ENCODE results near the gene DCC. TPM values are rescaled to one million over a fixed set of nuclear protein-coding genes. Genes with fewer than 3 reads are reported as not detected.

The DCC gene
- total RNA-seq, 1 donor from 2014 or later: under 0.01 TPM

DNA sequence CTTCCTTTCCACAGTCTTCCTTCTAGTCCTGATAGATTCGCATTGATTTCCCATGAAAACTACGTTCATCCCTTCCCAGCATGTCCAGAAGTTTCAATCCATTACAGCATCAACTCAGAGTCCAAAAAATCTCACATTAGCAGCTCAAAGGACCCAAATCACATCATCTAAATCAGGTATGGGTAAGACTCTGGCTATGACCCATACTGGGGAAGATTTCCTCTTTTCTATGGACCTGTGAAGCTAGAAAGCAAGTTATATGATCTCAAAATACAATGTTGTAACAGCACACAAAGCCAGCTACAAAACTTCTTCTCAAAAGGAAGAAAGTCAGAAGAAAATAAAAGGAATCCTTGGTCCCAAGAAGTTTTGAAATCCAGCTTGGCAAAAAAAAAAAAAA is 5.7 kb upstream of the DCC start:
- peaks cover 5 to 8% (median 6%) of the 10 kb centered on the region in 3 donors for H3K27me3 ChIP-seq (ENCODE audit: control insufficient read depth in 3 of 3, insufficient read depth in 3 of 3, low read length in 3 of 3)

DNA sequence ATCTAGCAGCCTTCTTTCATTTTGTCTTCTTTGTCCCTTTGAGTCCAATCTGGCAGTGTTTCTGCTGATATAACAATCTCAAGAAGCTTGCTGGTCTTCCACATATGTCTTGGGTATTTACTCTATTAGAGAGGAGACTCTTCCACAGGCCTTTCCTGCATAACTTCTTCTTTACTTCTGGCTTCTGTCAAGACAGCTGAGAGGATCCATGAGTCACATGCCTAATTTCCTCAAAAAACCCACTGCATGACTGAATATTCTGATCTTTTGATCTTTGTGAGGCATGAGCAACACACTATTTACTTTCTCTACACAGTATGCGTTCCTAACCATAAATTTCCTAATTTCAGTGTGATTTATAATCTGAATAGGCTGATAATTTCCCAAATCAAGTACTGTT is 5.1 kb upstream of the DCC start:
- Histone ChIP-seq H3K9me3 (ENCODE audit: control insufficient read depth in 3 of 3, low read length in 3 of 3) (no peaks in the 10 kb centered on the region), H3K27me3 (ENCODE audit: control insufficient read depth in 3 of 3, insufficient read depth in 3 of 3, low read length in 3 of 3) (peaks cover 6 to 12% (median 8%) of the 10 kb centered on the region in 3 donors), H3K9ac (ENCODE audit: low read depth in 1 of 3, low read length in 3 of 3) (no peak overlapping the region), H3K4me1 (ENCODE audit: control insufficient read depth in 3 of 3, insufficient read depth in 3 of 3, low read length in 3 of 3) (peaks cover 0 to 2% (median 0%) of the 10 kb centered on the region in 3 donors), H3K27ac (ENCODE audit: low read depth, low read length) (no peak overlapping the region), H3K4me3 (ENCODE audit: low read length in 3 of 3) (no peak overlapping the region), H3K36me3 (ENCODE audit: control insufficient read depth in 3 of 3, insufficient read depth in 3 of 3, low read length in 3 of 3) (no peaks in the 10 kb centered on the region)

More for the DNA sequence above, 5.7 kb upstream of the DCC start:
- Histone ChIP-seq H3K4me1 (ENCODE audit: control insufficient read depth in 3 of 3, insufficient read depth in 3 of 3, low read length in 3 of 3) (no peaks in the 10 kb centered on the region), H3K9me3 (ENCODE audit: control insufficient read depth in 3 of 3, low read length in 3 of 3) (no peaks in the 10 kb centered on the region), H3K9ac (ENCODE audit: low read depth in 1 of 3, low read length in 3 of 3) (no peak overlapping the region), H3K36me3 (ENCODE audit: control insufficient read depth in 3 of 3, insufficient read depth in 3 of 3, low read length in 3 of 3) (no peaks in the 10 kb centered on the region), H3K27ac (ENCODE audit: low read depth, low read length) (no peak overlapping the region), H3K4me3 (ENCODE audit: low read length in 3 of 3) (no peak overlapping the region)

- H3K27me3 ChIP-seq (ENCODE audit: control insufficient read depth in 3 of 3, insufficient read depth in 3 of 3, low read length in 3 of 3): peaks cover 19 to 36% (median 31%) of the 10 kb centered on the region in 3 donors
These were observed 2.7 kb upstream of the DCC start for GRCh38 chr18:52337276-52337675.

DNA sequence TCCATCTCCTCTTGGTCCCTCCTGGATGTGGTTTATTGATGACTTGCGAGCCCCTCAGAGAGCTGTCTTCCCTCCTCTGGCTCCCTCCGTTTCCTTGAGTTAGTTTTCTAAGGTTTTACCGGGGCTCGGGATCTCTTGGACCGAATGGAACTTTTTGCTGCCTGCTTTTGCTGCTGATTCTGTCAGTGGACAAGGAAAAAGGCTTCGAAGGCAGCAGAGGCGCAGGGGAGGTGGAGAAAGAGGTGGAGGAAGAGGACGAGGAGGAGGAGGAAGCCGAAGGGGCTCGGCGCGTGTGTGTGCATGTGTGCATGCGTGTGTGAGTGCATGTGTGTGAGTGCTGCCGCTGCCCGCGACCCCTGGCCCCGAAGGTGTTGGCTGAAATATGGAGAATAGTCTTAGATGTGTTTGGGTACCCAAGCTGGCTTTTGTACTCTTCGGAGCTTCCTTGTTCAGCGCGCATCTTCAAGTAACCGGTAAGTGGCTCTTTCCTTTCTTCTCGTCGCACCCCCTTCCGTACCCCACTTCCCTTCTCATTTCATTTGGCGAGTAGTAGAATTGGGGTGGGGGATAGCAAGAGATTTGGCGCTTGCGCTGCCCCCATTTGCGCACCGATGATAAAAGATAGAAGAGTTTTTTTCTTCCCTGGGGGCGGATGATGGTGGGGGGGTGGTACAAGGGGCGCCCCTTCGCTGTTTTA is 557 bp downstream of the DCC start:
- H3K36me3 ChIP-seq (ENCODE audit: control insufficient read depth in 3 of 3, insufficient read depth in 3 of 3, low read length in 3 of 3): no peaks in the 10 kb centered on the region
- H3K4me1 ChIP-seq (ENCODE audit: control insufficient read depth in 3 of 3, insufficient read depth in 3 of 3, low read length in 3 of 3): peaks cover 0 to 7% (median 0%) of the 10 kb centered on the region in 3 donors
- H3K9me3 ChIP-seq (ENCODE audit: control insufficient read depth in 3 of 3, low read length in 3 of 3): no peaks in the 10 kb centered on the region
- peaks cover 22 to 46% (median 33%) of the 10 kb centered on the region in 3 donors for H3K27me3 ChIP-seq (ENCODE audit: control insufficient read depth in 3 of 3, insufficient read depth in 3 of 3, low read length in 3 of 3)
- H3K27ac ChIP-seq (ENCODE audit: low read depth, low read length): no peak overlapping the region
- no peak overlapping the region for H3K9ac ChIP-seq (ENCODE audit: low read depth in 1 of 3, low read length in 3 of 3)
- no peak overlapping the region for H3K4me3 ChIP-seq (ENCODE audit: low read length in 3 of 3)

More at GRCh38 chr18:52337276-52337675, 2.7 kb upstream of the DCC start:
- no peak overlapping the region for H3K9ac ChIP-seq (ENCODE audit: low read depth in 1 of 3, low read length in 3 of 3)
- H3K9me3 ChIP-seq (ENCODE audit: control insufficient read depth in 3 of 3, low read length in 3 of 3): no peaks in the 10 kb centered on the region
- H3K4me3 ChIP-seq (ENCODE audit: low read length in 3 of 3): no peak overlapping the region
- H3K4me1 ChIP-seq (ENCODE audit: control insufficient read depth in 3 of 3, insufficient read depth in 3 of 3, low read length in 3 of 3): peaks cover 0 to 7% (median 0%) of the 10 kb centered on the region in 3 donors
- no peak overlapping the region for H3K27ac ChIP-seq (ENCODE audit: low read depth, low read length)
- H3K36me3 ChIP-seq (ENCODE audit: control insufficient read depth in 3 of 3, insufficient read depth in 3 of 3, low read length in 3 of 3): no peaks in the 10 kb centered on the region

DNA sequence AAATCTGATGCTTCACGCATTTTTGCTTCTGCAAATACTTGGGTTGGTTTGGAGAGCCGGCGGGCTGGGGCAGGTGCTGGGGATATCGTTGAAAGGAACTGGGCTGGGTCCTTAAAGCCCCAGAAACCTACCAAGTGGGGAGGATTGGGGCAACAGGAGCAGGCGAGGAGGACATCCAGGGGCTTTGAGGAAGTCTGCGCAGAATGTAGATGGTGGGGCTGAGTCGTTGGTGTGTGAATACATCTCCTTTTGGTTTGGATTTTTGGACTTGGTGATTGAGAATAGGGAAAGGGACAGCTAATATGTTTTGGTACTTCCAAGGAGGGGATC is 1.1 kb downstream of the DCC start:
- H3K36me3 ChIP-seq (ENCODE audit: control insufficient read depth in 3 of 3, insufficient read depth in 3 of 3, low read length in 3 of 3): no peaks in the 10 kb centered on the region
- peaks cover 0 to 7% (median 0%) of the 10 kb centered on the region in 3 donors for H3K4me1 ChIP-seq (ENCODE audit: control insufficient read depth in 3 of 3, insufficient read depth in 3 of 3, low read length in 3 of 3)
- H3K4me3 ChIP-seq (ENCODE audit: low read length in 3 of 3): no peak overlapping the region
- no peaks in the 10 kb centered on the region for H3K9me3 ChIP-seq (ENCODE audit: control insufficient read depth in 3 of 3, low read length in 3 of 3)
- H3K27me3 ChIP-seq (ENCODE audit: control insufficient read depth in 3 of 3, insufficient read depth in 3 of 3, low read length in 3 of 3): peaks cover 22 to 46% (median 33%) of the 10 kb centered on the region in 3 donors
- no peak overlapping the region for H3K27ac ChIP-seq (ENCODE audit: low read depth, low read length)
- no peak overlapping the region for H3K9ac ChIP-seq (ENCODE audit: low read depth in 1 of 3, low read length in 3 of 3)

- H3K4me3 ChIP-seq (ENCODE audit: low read length in 3 of 3): no peak overlapping the region
- no peaks in the 10 kb centered on the region for H3K36me3 ChIP-seq (ENCODE audit: control insufficient read depth in 3 of 3, insufficient read depth in 3 of 3, low read length in 3 of 3)
- H3K27me3 ChIP-seq (ENCODE audit: control insufficient read depth in 3 of 3, insufficient read depth in 3 of 3, low read length in 3 of 3): peaks cover 22 to 46% (median 33%) of the 10 kb centered on the region in 3 donors
- H3K9me3 ChIP-seq (ENCODE audit: control insufficient read depth in 3 of 3, low read length in 3 of 3): no peaks in the 10 kb centered on the region
- no peak overlapping the region for H3K9ac ChIP-seq (ENCODE audit: low read depth in 1 of 3, low read length in 3 of 3)
- no peak overlapping the region for H3K27ac ChIP-seq (ENCODE audit: low read depth, low read length)
- H3K4me1 ChIP-seq (ENCODE audit: control insufficient read depth in 3 of 3, insufficient read depth in 3 of 3, low read length in 3 of 3): peaks cover 0 to 7% (median 0%) of the 10 kb centered on the region in 3 donors
These were observed 1.8 kb downstream of the DCC start for GRCh38 chr18:52341608-52342381.

DNA sequence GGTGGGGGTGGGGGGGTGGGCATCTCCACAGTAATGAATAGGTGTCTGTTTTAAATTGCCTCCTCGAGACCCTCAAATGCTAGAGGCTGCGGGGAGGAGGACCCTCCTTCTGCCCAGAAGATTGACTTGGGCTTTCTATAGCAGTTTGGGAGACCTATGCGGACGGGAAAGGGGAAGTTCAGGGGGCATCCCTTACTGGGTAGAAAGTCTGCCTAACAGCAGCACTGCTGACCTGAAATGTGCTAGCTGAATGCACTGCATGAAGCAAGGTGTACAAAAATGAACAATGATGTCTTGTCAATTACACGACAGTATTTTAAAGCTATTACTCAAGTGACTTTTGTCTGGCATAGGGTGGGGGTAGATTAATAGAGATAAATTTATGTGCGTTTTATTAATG is 2.5 kb downstream of the DCC start:
- H3K4me1 ChIP-seq (ENCODE audit: control insufficient read depth in 3 of 3, insufficient read depth in 3 of 3, low read length in 3 of 3): peaks cover 0 to 7% (median 0%) of the 10 kb centered on the region in 3 donors
- no peak overlapping the region for H3K4me3 ChIP-seq (ENCODE audit: low read length in 3 of 3)
- H3K27ac ChIP-seq (ENCODE audit: low read depth, low read length): no peak overlapping the region
- no peak overlapping the region for H3K9ac ChIP-seq (ENCODE audit: low read depth in 1 of 3, low read length in 3 of 3)
- H3K36me3 ChIP-seq (ENCODE audit: control insufficient read depth in 3 of 3, insufficient read depth in 3 of 3, low read length in 3 of 3): no peaks in the 10 kb centered on the region
- no peaks in the 10 kb centered on the region for H3K9me3 ChIP-seq (ENCODE audit: control insufficient read depth in 3 of 3, low read length in 3 of 3)
- peaks cover 22 to 46% (median 33%) of the 10 kb centered on the region in 3 donors for H3K27me3 ChIP-seq (ENCODE audit: control insufficient read depth in 3 of 3, insufficient read depth in 3 of 3, low read length in 3 of 3)

GRCh38 chr18:52343138-52343537 is 3.1 kb downstream of the DCC start:
- H3K4me1 ChIP-seq (ENCODE audit: control insufficient read depth in 3 of 3, insufficient read depth in 3 of 3, low read length in 3 of 3): peaks cover 0 to 7% (median 0%) of the 10 kb centered on the region in 3 donors
- no peak overlapping the region for H3K4me3 ChIP-seq (ENCODE audit: low read length in 3 of 3)
- H3K27me3 ChIP-seq (ENCODE audit: control insufficient read depth in 3 of 3, insufficient read depth in 3 of 3, low read length in 3 of 3): peaks cover 22 to 46% (median 30%) of the 10 kb centered on the region in 3 donors
- no peak overlapping the region for H3K27ac ChIP-seq (ENCODE audit: low read depth, low read length)
- H3K36me3 ChIP-seq (ENCODE audit: control insufficient read depth in 3 of 3, insufficient read depth in 3 of 3, low read length in 3 of 3): no peaks in the 10 kb centered on the region
- no peak overlapping the region for H3K9ac ChIP-seq (ENCODE audit: low read depth in 1 of 3, low read length in 3 of 3)
- no peaks in the 10 kb centered on the region for H3K9me3 ChIP-seq (ENCODE audit: control insufficient read depth in 3 of 3, low read length in 3 of 3)

GRCh38 chr18:52343731-52344340 is 3.8 kb downstream of the DCC start:
- Histone ChIP-seq H3K4me1 (ENCODE audit: control insufficient read depth in 3 of 3, insufficient read depth in 3 of 3, low read length in 3 of 3) (peaks cover 0 to 7% (median 0%) of the 10 kb centered on the region in 3 donors), H3K27me3 (ENCODE audit: control insufficient read depth in 3 of 3, insufficient read depth in 3 of 3, low read length in 3 of 3) (peaks cover 18 to 43% (median 28%) of the 10 kb centered on the region in 3 donors), H3K36me3 (ENCODE audit: control insufficient read depth in 3 of 3, insufficient read depth in 3 of 3, low read length in 3 of 3) (no peaks in the 10 kb centered on the region), H3K9me3 (ENCODE audit: control insufficient read depth in 3 of 3, low read length in 3 of 3) (no peaks in the 10 kb centered on the region), H3K9ac (ENCODE audit: low read depth in 1 of 3, low read length in 3 of 3) (no peak overlapping the region), H3K4me3 (ENCODE audit: low read length in 3 of 3) (no peak overlapping the region), H3K27ac (ENCODE audit: low read depth, low read length) (no peak overlapping the region)

GRCh38 chr18:52344881-52345280 is 4.9 kb downstream of the DCC start:
- Histone ChIP-seq H3K9ac (ENCODE audit: low read depth in 1 of 3, low read length in 3 of 3) (no peak overlapping the region), H3K27ac (ENCODE audit: low read depth, low read length) (no peak overlapping the region), H3K36me3 (ENCODE audit: control insufficient read depth in 3 of 3, insufficient read depth in 3 of 3, low read length in 3 of 3) (no peaks in the 10 kb centered on the region), H3K4me1 (ENCODE audit: control insufficient read depth in 3 of 3, insufficient read depth in 3 of 3, low read length in 3 of 3) (peaks cover 0 to 5% (median 0%) of the 10 kb centered on the region in 3 donors), H3K27me3 (ENCODE audit: control insufficient read depth in 3 of 3, insufficient read depth in 3 of 3, low read length in 3 of 3) (peaks cover 17 to 34% (median 25%) of the 10 kb centered on the region in 3 donors), H3K9me3 (ENCODE audit: control insufficient read depth in 3 of 3, low read length in 3 of 3) (no peaks in the 10 kb centered on the region), H3K4me3 (ENCODE audit: low read length in 3 of 3) (no peak overlapping the region)
